GM12878 (cell line): ENCODE results near the gene SH2D2A. TPM values are rescaled to one million over a fixed set of nuclear protein-coding genes. Genes with fewer than 3 reads are reported as not detected.

Source experiments
- ATAC-seq: fragments of 200-7000 bp; cut with Tn5 transposase; 3 replicates; pipeline ENCODE4 v1.9.1; 2020; ENCODE audit warnings: mild to moderate bottlenecking, moderate library complexity
- BruUV-seq: library from RNA; stranded (reverse); fragments of 400-500 nt; replicated peaks from 2 replicates; lab custom pipeline; 2021; lab: Mats Ljungman, UMichigan
- CTCF ChIA-PET: fragments of 300-600 bp; sonication (Branson Sonifier 250); formaldehyde crosslinking; extraction: SDS; loops from one replicate; lab custom pipeline; 2021; ENCODE audit warnings: inconsistent platforms; lab: Yijun Ruan, JAX
- POLR2A ChIA-PET: fragments of 350-600 bp; formaldehyde crosslinking; extraction: SDS; loops from one replicate; lab custom pipeline; 2021; ENCODE audit warnings: inconsistent platforms; lab: Charles Lee
- RAD21 ChIA-PET: fragments of 300-600 bp; sonication (Branson Sonifier 250); formaldehyde crosslinking; loops from one replicate; lab custom pipeline; 2023; ENCODE audit warnings: antibody characterized with exemption; ENCODE audit not compliant: unreplicated experiment; lab: Charles Lee
- SMC1A ChIA-PET: fragments of 300-600 bp; sonication (Branson Sonifier 250); formaldehyde crosslinking; loops from one replicate; lab custom pipeline; 2023; ENCODE audit not compliant: unreplicated experiment, uncharacterized antibody; lab: Charles Lee
- DNase-seq: peaks from one replicate; pipeline ENCODE4 v3.0.0-alpha.2; 2011; ENCODE audit warnings: low read depth, low spot score
- FAIRE-seq: peaks from 3 replicates; lab custom pipeline; 2011; peaks lifted over from hg19 to GRCh38; lab: Jason Lieb, UNC
- H2AFZ ChIP-seq: 2 replicates; pipeline ENCODE4 v1.6.0; 2011; ENCODE audit warnings: low read depth, low read length, control low read depth; ENCODE audit not compliant: control insufficient read depth
- H3K27ac ChIP-seq: 2 replicates; pipeline ENCODE4 v1.5.1; 2011; ENCODE audit warnings: control low read depth; ENCODE audit not compliant: control insufficient read depth, insufficient read depth
- H3K27me3 ChIP-seq, 2 experiments: replicated peaks in 1 of 2; 2 replicates each; pipeline versions ENCODE4 v1.6.0 to v1.6.1; 2011; ENCODE audit warnings: low read length in 1 of 2; ENCODE audit not compliant: control insufficient read depth in 2 of 2, insufficient read depth in 2 of 2
- H3K36me3 ChIP-seq, 2 experiments: 2 replicates each; pipeline ENCODE4 v1.5.1; 2011; ENCODE audit warnings: low read length in 1 of 2; ENCODE audit not compliant: control insufficient read depth in 2 of 2, insufficient read depth in 2 of 2
- H3K4me1 ChIP-seq: 2 replicates; pipeline ENCODE4 v1.6.1; 2011; ENCODE audit warnings: mild to moderate bottlenecking, low read length, moderate library complexity, mixed read lengths; ENCODE audit not compliant: control insufficient read depth, insufficient read depth
- H3K4me2 ChIP-seq: 2 replicates; pipeline ENCODE4 v1.6.0; 2011; ENCODE audit warnings: control low read depth; ENCODE audit not compliant: control insufficient read depth, insufficient read depth
- H3K4me3 ChIP-seq: fragments of 200-600 bp; sonication (generic); 2 replicates; pipeline ENCODE4 v1.5.1; 2016
- H3K79me2 ChIP-seq: 2 replicates; pipeline ENCODE4 v1.6.0; 2011; ENCODE audit warnings: low read length; ENCODE audit not compliant: control insufficient read depth, insufficient read depth
- H3K9ac ChIP-seq: 2 replicates; pipeline ENCODE4 v1.8.0; 2011; ENCODE audit warnings: low read length, control low read depth, mixed read lengths; ENCODE audit not compliant: control insufficient read depth, insufficient read depth
- H3K9me3 ChIP-seq: replicated peaks from 3 replicates; pipeline ENCODE4 v1.5.1; 2011; ENCODE audit warnings: mild to moderate bottlenecking, low read length; ENCODE audit not compliant: control insufficient read depth, insufficient read depth
- H4K20me1 ChIP-seq: 2 replicates; pipeline ENCODE4 v1.6.0; 2011; ENCODE audit not compliant: control insufficient read depth, insufficient read depth
- CBFB ChIP-seq: IDR thresholded peaks from 2 replicates; pipeline ENCODE4 v1.6.1; 2016; ENCODE audit warnings: antibody characterized with exemption, low read depth
- CHD1 ChIP-seq: IDR thresholded peaks from 2 replicates; pipeline ENCODE4 v1.6.1; 2012; ENCODE audit warnings: low read depth, low read length, improper control_type of control experiment
- FOXM1 ChIP-seq: IDR thresholded peaks from 2 replicates; pipeline ENCODE4 v1.6.1; 2012; ENCODE audit warnings: low read depth, mild to moderate bottlenecking, inconsistent platforms, low read length, moderate library complexity
- HCFC1 ChIP-seq: fragments of 150-350 bp; IDR thresholded peaks from 2 replicates; pipeline ENCODE4 v1.6.1; 2014; ENCODE audit warnings: low read length
- IRF4 ChIP-seq: IDR thresholded peaks from 2 replicates; pipeline ENCODE4 v1.6.1; 2011; ENCODE audit warnings: low read depth, low read length
- KAT2A ChIP-seq: conservative IDR thresholded peaks from 2 replicates; pipeline ENCODE4 v1.6.1; 2011; ENCODE audit warnings: low read depth, low read length; ENCODE audit not compliant: control insufficient read depth
- MEF2B ChIP-seq: fragments of 450-650 bp; IDR thresholded peaks from 2 replicates; pipeline ENCODE4 v1.6.1; 2018; ENCODE audit warnings: mild to moderate bottlenecking, moderate library complexity; ENCODE audit not compliant: partially characterized antibody, poor library complexity, severe bottlenecking
- MYB ChIP-seq: fragments of 150-350 bp; IDR thresholded peaks from 2 replicates; pipeline ENCODE4 v1.6.1; 2014; ENCODE audit warnings: mild to moderate bottlenecking, low read depth, low read length, borderline replicate concordance
- NFXL1 ChIP-seq: fragments of 450-650 bp; IDR thresholded peaks from 2 replicates; pipeline ENCODE4 v1.6.1; 2017; ENCODE audit warnings: antibody characterized with exemption, mild to moderate bottlenecking, borderline replicate concordance
- POU2F2 ChIP-seq: IDR thresholded peaks from 3 replicates; pipeline ENCODE4 v1.6.1; 2011; ENCODE audit warnings: low read depth, mild to moderate bottlenecking, low read length, borderline replicate concordance
- SMAD1 ChIP-seq: fragments of 450-650 bp; IDR thresholded peaks from 2 replicates; pipeline ENCODE4 v1.6.1; 2018; ENCODE audit warnings: mild to moderate bottlenecking, low read depth; ENCODE audit not compliant: partially characterized antibody
- TAF1 ChIP-seq: IDR thresholded peaks from 2 replicates; pipeline ENCODE4 v1.6.1; 2011; ENCODE audit warnings: mild to moderate bottlenecking, low read depth, low read length, borderline replicate concordance
- WGBS: methylation state at CpG from one replicate; pipeline ENCODE4 v1.1.6; 2016; ENCODE audit warnings: low lambda C conversion rate; ENCODE audit not compliant: insufficient replicate concordance, insufficient coverage; ENCODE audit errors: missing lambda C conversion rate; 5-methylcytosine and 5-hydroxymethylcytosine counted together
- in situ Hi-C: fragments of 300-500 bp; cut with MboI; formaldehyde crosslinking; loops from 9 replicates; pipeline ENCODE4 v1.14.3; 2018; ENCODE audit warnings: mixed read lengths
- intact Hi-C: fragments of 100-400 bp; cut with micrococcal nuclease; formaldehyde crosslinking; loops from one replicate; pipeline ENCODE4 v1.14.2; 2022; ENCODE audit not compliant: unreplicated experiment
- polyA plus RNA-seq, 11 experiments: library from polyadenylated mRNA; depleted of rRNA in 4 of 11; unstranded in 6 of 11; stranded (reverse) in 5 of 11; fragments of >200 nt; fragmentation: Nextera tagmentation in 4 of 11; fragmentation: Illumina TruSeq in 1 of 11; extraction: Ambion mirVana in 4 of 11; extraction: Trizol in 1 of 11; gene quantifications; 1 replicate in 1 of 11; 2 replicates in 10 of 11; pipeline versions ENCODE4 v1.2.1 to v1.2.3, GENCODE V29; 2011 to 2016; ENCODE audit warnings: inconsistent platforms in 2 of 11, missing spikeins in 2 of 11, low read depth in 1 of 11
- total RNA-seq, 4 experiments: library from RNA; depleted of rRNA in 3 of 4; stranded (reverse); fragments of >200 nt in 3 of 4; fragmentation: Illumina TruSeq in 1 of 4; extraction: Trizol in 1 of 4; gene quantifications; 2 replicates each; pipeline versions ENCODE4 v1.2.1 to v1.2.3, GENCODE V29; 2013 to 2021
- TF ChIP-seq, protein P1 (sequence below): fragments of 450-650 bp; IDR thresholded peaks from 2 replicates; pipeline ENCODE4 v1.6.1; 2018; ENCODE audit warnings: mild to moderate bottlenecking, low read depth, moderate library complexity; ENCODE audit not compliant: partially characterized antibody

Gene SH2D2A
- total and polyA plus RNA-seq, 10 of the 15 experiments (the other 5 are each of a cell fraction or from before 2014, with no cell fraction given), result 0.72 to 15.9 (median 7.0) TPM

DNA sequence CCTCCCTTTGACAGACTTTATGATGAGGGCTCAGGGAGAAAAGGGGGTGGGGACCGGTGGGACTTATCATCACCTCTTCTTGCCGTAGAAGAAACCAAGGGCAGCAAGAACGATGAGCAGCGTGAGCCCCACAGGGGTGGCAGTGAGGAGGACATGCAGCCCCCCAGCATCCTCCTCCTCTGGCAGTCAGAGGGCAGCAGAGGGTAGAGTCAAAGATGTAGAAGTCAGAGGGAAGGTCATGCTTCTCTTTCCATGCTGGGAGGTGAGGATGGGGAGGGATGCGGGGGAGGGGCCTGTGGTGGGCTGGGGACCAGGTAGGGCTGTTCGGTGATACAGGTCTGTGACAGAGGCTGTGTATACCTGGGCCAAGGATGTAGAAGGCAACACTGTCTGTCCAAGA lies 27.5 kb upstream of the SH2D2A start:
- no peak for DNase-seq
- ChIA-PET CTCF (interaction anchor here (1.1 to 1.3 kb wide), 2 partner anchors 16 kb away, joined by 4 read pairs; no protein-coding TSS in a partner anchor), POLR2A (no interaction called here), SMC1A (no interaction called here), RAD21 (interaction anchor here (1.3 kb wide), 1 partner anchor 16 kb away, joined by 3 read pairs; no protein-coding TSS in a partner anchor)
- WGBS, result 54% methylated on average over 6 of the region's 6 CpGs
- ATAC-seq, result no peak
- TF ChIP-seq KAT2A (no peak), MYB (no peak), POU2F2 (no peak), NFXL1 (no peak), CBFB (no peak), MEF2B (no peak), SMAD1 (no peak), HCFC1 (no peak), FOXM1 (no peak), IRF4 (no peak), CHD1 (no peak), TAF1 (no peak)
- TF ChIP-seq, protein P1, sequence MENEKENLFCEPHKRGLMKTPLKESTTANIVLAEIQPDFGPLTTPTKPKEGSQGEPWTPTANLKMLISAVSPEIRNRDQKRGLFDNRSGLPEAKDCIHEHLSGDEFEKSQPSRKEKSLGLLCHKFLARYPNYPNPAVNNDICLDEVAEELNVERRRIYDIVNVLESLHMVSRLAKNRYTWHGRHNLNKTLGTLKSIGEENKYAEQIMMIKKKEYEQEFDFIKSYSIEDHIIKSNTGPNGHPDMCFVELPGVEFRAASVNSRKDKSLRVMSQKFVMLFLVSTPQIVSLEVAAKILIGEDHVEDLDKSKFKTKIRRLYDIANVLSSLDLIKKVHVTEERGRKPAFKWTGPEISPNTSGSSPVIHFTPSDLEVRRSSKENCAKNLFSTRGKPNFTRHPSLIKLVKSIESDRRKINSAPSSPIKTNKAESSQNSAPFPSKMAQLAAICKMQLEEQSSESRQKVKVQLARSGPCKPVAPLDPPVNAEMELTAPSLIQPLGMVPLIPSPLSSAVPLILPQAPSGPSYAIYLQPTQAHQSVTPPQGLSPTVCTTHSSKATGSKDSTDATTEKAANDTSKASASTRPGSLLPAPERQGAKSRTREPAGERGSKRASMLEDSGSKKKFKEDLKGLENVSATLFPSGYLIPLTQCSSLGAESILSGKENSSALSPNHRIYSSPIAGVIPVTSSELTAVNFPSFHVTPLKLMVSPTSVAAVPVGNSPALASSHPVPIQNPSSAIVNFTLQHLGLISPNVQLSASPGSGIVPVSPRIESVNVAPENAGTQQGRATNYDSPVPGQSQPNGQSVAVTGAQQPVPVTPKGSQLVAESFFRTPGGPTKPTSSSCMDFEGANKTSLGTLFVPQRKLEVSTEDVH, result no peak
- Histone ChIP-seq H3K27ac (no peak overlapping the region), H3K4me1 (no peaks in the 10 kb centered on the region), H3K4me2 (no peak overlapping the region), H3K9ac (no peak overlapping the region), H3K79me2 (no peaks in the 10 kb centered on the region), H3K27me3 (peaks cover 0 to 7% of the 10 kb centered on the region in 2 experiments), H2AFZ (no peak overlapping the region), H3K4me3 (no peak overlapping the region), H3K9me3 (no peaks in the 10 kb centered on the region), H4K20me1 (0 out of 2 replicates have a peak, but pooled peaks cover 1% of the 10 kb centered on the region), H3K36me3 (no peaks in the 10 kb centered on the region)
- no TSS peak for BruUV-seq
- FAIRE-seq, result no peak
- in situ Hi-C loops (no loop called here), intact Hi-C loops (no loop called here)
